Heart right ventricle (tissue), 16 donors: ENCODE data around the gene FAM168A. TPM values are rescaled to one million over a fixed set of nuclear protein-coding genes. Genes with fewer than 3 reads are reported as not detected.

Experiments
- ATAC-seq, 8 donors: fragments of 200-7000 bp; cut with Tn5 transposase; one replicate each; pipeline ENCODE4 v1.9.1; 2020; ENCODE audit warnings: mild to moderate bottlenecking in 8 of 8, moderate library complexity in 8 of 8, moderate number of reproducible peaks in 1 of 8
- DNase-seq, 2 donors: peaks; one replicate each; pipeline ENCODE4 v3.0.0-alpha.2; 2020
- H3K27ac ChIP-seq, 10 donors: fragments of 200-600 bp; sonication (generic) in 2 of 10; one replicate each; pipeline versions ENCODE4 v1.5.0 to v1.8.0; 2020 to 2022; ENCODE audit warnings: mild to moderate bottlenecking in 3 of 10
- H3K27me3 ChIP-seq, 7 donors: fragments of 200-600 bp; one replicate each; pipeline ENCODE4 v1.8.0; 2021 to 2022; ENCODE audit warnings: mild to moderate bottlenecking in 2 of 7
- H3K36me3 ChIP-seq, 9 donors: fragments of 200-600 bp; sonication (generic) in 1 of 9; one replicate each; pipeline versions ENCODE4 v1.5.0 to v1.8.0; 2020 to 2022; ENCODE audit warnings: mild to moderate bottlenecking in 2 of 9
- H3K4me1 ChIP-seq, 9 donors: fragments of 200-600 bp; sonication (generic) in 1 of 9; one replicate each; pipeline versions ENCODE4 v1.5.0 to v1.8.0; 2020 to 2022; ENCODE audit warnings: mild to moderate bottlenecking in 4 of 9
- H3K4me3 ChIP-seq, 10 donors: fragments of 200-600 bp; sonication (generic) in 2 of 10; one replicate each; pipeline versions ENCODE4 v1.5.0 to v1.8.0; 2020 to 2022; ENCODE audit warnings: mild to moderate bottlenecking in 7 of 10, moderate library complexity in 2 of 10
- H3K9me3 ChIP-seq, 11 donors: fragments of 200-600 bp in 10 of 11; sonication (generic) in 2 of 11; one replicate each; pipeline versions ENCODE4 v1.5.0 to v1.8.0; 2013 to 2022; ENCODE audit warnings: mild to moderate bottlenecking in 2 of 11, control low read depth in 1 of 11, moderate library complexity in 1 of 11
- WGBS, 2 donors: extraction: QIAGEN DNeasy Blood & Tissue Kit; methylation state at CpG; one replicate each; pipeline ENCODE4 v1.1.7; 2013; ENCODE audit warnings: inconsistent platforms in 1 of 2; 5-methylcytosine and 5-hydroxymethylcytosine counted together
- intact Hi-C, 10 donors: fragments of 100-400 bp; cut with DNase I; formaldehyde crosslinking; loops; one replicate each; pipeline versions ENCODE4 v1.11.1 to v1.14.2; 2022
- long read RNA-seq, 3 donors: library from polyadenylated mRNA; unstranded; transcript quantifications; one replicate each; pipeline ENCODE4 v2.0.0, GENCODE V29; 2020 to 2021
- polyA plus RNA-seq, 2 donors: library from polyadenylated mRNA; stranded (reverse); fragments of 200-250 nt; gene quantifications; one replicate each; pipeline ENCODE4 v1.2.3, GENCODE V29; 2013
- total RNA-seq, 10 donors: library from RNA; stranded (reverse); fragmentation: NEBNext Ultra II Directional in 3 of 10; extraction: Animal tissue kit (Norgen Biotek cat#: 25700) in 3 of 10; gene quantifications; one replicate each; pipeline versions ENCODE4 v1.2.1 to v1.2.4, GENCODE V29; 2021 to 2023
- TF ChIP-seq, protein P1 (sequence below), 9 donors: fragments of 200-600 bp; sonication (generic) in 2 of 9; IDR thresholded peaks; one replicate each; pipeline versions ENCODE4 v1.5.0 to v1.8.0; 2021 to 2022; ENCODE audit warnings: antibody characterized with exemption in 9 of 9, mild to moderate bottlenecking in 5 of 9, moderate library complexity in 1 of 9
- donor health status: Arrhythmogenic right ventricular cardiomyopathy.
- donor health status: ischemic (EF 13 %, LVEDD 7.1; RV severe dilation, severe dysfunction).
- donor health status: healthy with polysubstance abuse.
- donor health status: DM: no; HTN: yes; CAD: no.
- donor health status: DM: no; HTN: no; CAD: no.
- donor health status: ischemic (EF 25% LVEDD 6.9; RV normal size, moderate dysfunction).
- donor health status: ischemic (EF 25% LVEDD 5.7; RV mildly dilated, moderate dysfunction).
- donor health status: healthy.
- donor health status: DM: yes; HTN: yes; CAD: no.
- donor health status: Ischemic cardiomyopathy.
- donor health status: ischemic (EF 35%, LVEDD 5.7; RV mildly dilated, moderate dysfunction).
- donor health status: nonischemic (EF 11% LVEDD 7.7; RV severe dilation, severe dysfunction).
- donor health status: DM: yes; HTN: yes; CAD: no.
- donor health status: PGD.
- donor health status: ischemic (EF 29% LVEDD 5.4; RV normal size, mild dysfunction).
- donor health status: nonischemic (EF 23%, LVEDD 6.1; RV moderate dilation, normal function).

Gene FAM168A, protein sequence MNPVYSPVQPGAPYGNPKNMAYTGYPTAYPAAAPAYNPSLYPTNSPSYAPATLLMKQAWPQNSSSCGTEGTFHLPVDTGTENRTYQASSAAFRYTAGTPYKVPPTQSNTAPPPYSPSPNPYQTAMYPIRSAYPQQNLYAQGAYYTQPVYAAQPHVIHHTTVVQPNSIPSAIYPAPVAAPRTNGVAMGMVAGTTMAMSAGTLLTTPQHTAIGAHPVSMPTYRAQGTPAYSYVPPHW
- total RNA-seq (10 to 100 TPM; 26.7 to 37.1 (median 33.2) TPM), polyA plus RNA-seq (1 to 10 TPM; 7.9 to 9.1 TPM)
- long read RNA-seq, donor 1, partial matches to known transcripts = 1 of 18 reads
- long read RNA-seq, donor 1, other reads (novel, unspliced or antisense) = 17 of 18 reads
- long read RNA-seq, donor 2, partial matches to known transcripts = 2 of 28 reads
- long read RNA-seq, donor 2, other reads (novel, unspliced or antisense) = 24 of 28 reads
- long read RNA-seq, donor 3, partial matches to known transcripts = 3 of 19 reads
- long read RNA-seq, donor 3, other reads (novel, unspliced or antisense) = 16 of 19 reads

GRCh38 chr11:73597956-73598718 lies at the start of gene FAM168A:
Gene FAM168A, minus strand, starts transcription at chr11:73598112. Its CDS starts 129,638 bp downstream, at chr11:73468474.
- no peaks in the 10 kb centered on the region for H3K9me3 ChIP-seq
- TF ChIP-seq, protein P1, sequence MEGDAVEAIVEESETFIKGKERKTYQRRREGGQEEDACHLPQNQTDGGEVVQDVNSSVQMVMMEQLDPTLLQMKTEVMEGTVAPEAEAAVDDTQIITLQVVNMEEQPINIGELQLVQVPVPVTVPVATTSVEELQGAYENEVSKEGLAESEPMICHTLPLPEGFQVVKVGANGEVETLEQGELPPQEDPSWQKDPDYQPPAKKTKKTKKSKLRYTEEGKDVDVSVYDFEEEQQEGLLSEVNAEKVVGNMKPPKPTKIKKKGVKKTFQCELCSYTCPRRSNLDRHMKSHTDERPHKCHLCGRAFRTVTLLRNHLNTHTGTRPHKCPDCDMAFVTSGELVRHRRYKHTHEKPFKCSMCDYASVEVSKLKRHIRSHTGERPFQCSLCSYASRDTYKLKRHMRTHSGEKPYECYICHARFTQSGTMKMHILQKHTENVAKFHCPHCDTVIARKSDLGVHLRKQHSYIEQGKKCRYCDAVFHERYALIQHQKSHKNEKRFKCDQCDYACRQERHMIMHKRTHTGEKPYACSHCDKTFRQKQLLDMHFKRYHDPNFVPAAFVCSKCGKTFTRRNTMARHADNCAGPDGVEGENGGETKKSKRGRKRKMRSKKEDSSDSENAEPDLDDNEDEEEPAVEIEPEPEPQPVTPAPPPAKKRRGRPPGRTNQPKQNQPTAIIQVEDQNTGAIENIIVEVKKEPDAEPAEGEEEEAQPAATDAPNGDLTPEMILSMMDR (IDR thresholded peaks at IDR 0.05) = peak in 5 of 9 donors; percentile 30 to 49 (median 40)
- H3K4me3 ChIP-seq = peak within 1 kb of the TSS; percentile 73 to 100 (median 87)
- intact Hi-C loops = loop anchor here in 2 of 10 donors (5.0 to 10.0 kb wide), 5 partner anchors 46 to 196 kb away; no protein-coding TSS in a partner anchor
- peak within 1 kb of the TSS; percentile 77 to 95 (median 86) for H3K27ac ChIP-seq
- H3K4me1 ChIP-seq = peaks cover 4 to 32% (median 21%) of the 10 kb centered on the region in 9 donors
- H3K36me3 ChIP-seq = no peaks in the 10 kb centered on the region
- peak; percentile 98 to 99 (median 98) for ATAC-seq
- WGBS, 2 donors = 0 to 1% methylated on average over 60 to 64 of the region's 64 CpGs
- peak; percentile 96 to 97 for DNase-seq
- no peaks in the 10 kb centered on the region for H3K27me3 ChIP-seq

DNA sequence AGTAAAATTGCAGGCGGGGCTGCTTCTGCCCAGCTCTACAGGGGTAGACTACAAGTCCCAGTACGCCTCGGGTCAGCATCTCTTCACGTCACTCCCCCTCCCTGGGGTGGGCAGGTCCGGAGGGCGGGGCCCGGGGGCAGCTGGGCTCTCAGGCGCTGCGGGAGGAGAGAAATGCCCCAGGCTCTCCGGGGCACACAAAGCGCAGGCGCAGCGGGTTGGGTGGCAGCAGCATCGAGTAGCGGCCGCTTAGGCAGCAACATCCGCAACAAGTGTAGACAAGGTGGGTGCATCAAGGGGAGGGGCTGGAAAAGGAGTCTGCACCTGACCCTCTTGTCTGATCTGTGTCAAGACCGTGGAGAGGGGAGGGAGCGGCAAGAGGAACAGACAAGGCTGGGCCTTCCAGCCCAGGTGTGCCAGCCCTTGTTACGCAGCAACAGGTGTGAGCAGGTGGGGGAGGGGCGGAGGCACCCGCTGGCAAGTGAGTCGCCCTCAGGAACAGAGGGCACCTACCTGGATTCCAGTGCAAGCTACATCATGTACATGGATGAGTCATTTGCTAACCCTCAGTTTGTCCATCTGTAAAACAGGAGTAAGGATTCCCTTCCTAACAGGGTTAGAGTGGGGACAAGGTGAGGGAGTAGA lies 49.7 kb upstream of the FAM168A start:
- H3K27me3 ChIP-seq = peaks cover 0 to 15% (median 3%) of the 10 kb centered on the region in 7 donors
- 15% methylated on average over 22 to 23 of the region's 23 CpGs for WGBS, 2 donors
- no peaks in the 10 kb centered on the region for H3K9me3 ChIP-seq
- H3K27ac ChIP-seq = peak overlapping the region in 2 of 10 donors; percentile 9 to 20
- DNase-seq (peak; percentile 89 to 90), ATAC-seq (peak; percentile 96 to 99 (median 96))
- peaks cover 0 to 33% (median 17%) of the 10 kb centered on the region in 9 donors for H3K4me1 ChIP-seq
- intact Hi-C loops = no loop called here
- no peaks in the 10 kb centered on the region for H3K36me3 ChIP-seq
- peak overlapping the region in 8 of 10 donors; percentile 1 to 48 (median 36) for H3K4me3 ChIP-seq
- TF ChIP-seq, protein P1 (IDR thresholded peaks at IDR 0.05) = no peak

- Histone ChIP-seq H3K36me3 (no peaks in the 10 kb centered on the region), H3K4me3 (peak within 1 kb of the TSS in 7 of 10 donors; percentile 1 to 48 (median 37)), H3K9me3 (no peaks in the 10 kb centered on the region), H3K27me3 (peaks cover 0 to 15% (median 3%) of the 10 kb centered on the region in 7 donors), H3K4me1 (peaks cover 0 to 26% (median 12%) of the 10 kb centered on the region in 9 donors), H3K27ac (no peak within 1 kb of the TSS)
- peak in 4 of 8 donors; percentile 5 to 26 (median 9) for ATAC-seq
- 47 to 50% methylated on average over 26 of the region's 26 CpGs for WGBS, 2 donors
- DNase-seq = no peak
- TF ChIP-seq, protein P1 (IDR thresholded peaks at IDR 0.05) = no peak
- intact Hi-C loops = no loop called here
Measured at GRCh38 chr11:73645972-73646631, 48.2 kb upstream of the FAM168A start, which contains the start of gene PLEKHB1. Gene PLEKHB1, plus strand, starts transcription at chr11:73646581. Its CDS starts 28 bp downstream, at chr11:73646609.
